ENCODE data around the gene ETDA.

Gene ETDA

DNA sequence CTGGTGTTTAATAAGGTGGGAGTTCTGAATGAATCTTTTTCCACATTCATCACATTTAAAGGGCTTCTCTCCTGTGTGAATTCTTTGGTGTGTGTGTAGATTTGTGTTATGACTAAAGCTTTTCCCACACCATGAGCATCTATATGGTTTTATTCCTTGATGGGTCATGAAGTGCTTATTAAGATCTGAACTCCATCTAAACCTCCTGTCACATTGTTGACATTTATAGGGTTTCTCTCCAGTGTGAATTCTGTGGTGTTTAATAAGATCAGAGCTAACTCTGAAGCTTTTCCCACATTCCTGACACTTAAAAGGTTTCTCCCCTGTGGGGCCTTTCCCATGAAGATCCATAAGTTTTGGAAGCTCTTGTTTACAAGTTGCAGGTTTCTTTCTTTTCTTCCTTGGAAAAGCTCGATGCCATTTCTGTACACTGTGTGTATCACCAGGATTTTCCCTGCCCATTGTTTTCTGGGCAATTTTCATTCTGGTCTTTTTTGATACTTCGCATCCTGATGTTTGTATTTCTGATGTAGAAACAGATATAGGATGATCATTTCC is 35.5 kb downstream of the ETDA start:
- Histone ChIP-seq H3K9me3 (ENCODE audit: control insufficient read depth, insufficient read depth, low read length) (peaks cover 29% of the 10 kb centered on the region), H3K4me3 (ENCODE audit: low read depth, low read length) (no peak overlapping the region), H3K27me3 (ENCODE audit: control insufficient read depth, insufficient read depth, low read length) (no peaks in the 10 kb centered on the region), H3K9ac (ENCODE audit: low read depth, low read length) (no peak overlapping the region), H3K36me3 (ENCODE audit: control insufficient read depth, insufficient read depth, low read length) (no peaks in the 10 kb centered on the region), H3K4me1 (ENCODE audit: control insufficient read depth, insufficient read depth, low read length) (no peaks in the 10 kb centered on the region)

- Histone ChIP-seq H3K4me3 (ENCODE audit: low read depth, low read length) (peak overlapping the region; percentile 54), H3K9ac (ENCODE audit: low read depth, low read length) (no peak overlapping the region)
Observed at GRCh38 chrX:135295238-135295943, 43.5 kb downstream of the ETDA start.

DNA sequence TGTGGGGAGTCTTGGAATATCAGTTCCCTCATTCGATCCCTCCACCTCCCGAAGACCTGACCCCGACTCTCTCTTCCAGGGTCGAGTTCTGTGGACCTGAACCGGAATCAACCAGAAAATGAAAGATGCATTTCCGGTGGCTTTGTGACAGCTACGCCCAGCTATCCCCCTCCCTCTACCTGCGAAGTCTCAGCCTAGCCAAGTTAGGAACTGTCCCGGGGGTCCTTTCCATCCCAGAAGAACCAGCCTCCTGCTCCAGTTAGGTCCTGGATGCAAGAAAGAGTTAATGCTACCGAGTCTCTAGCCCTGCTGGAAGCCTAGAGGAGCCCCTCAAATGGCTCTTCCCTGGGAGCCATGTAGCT is 44.1 kb downstream of the ETDA start:
- no peaks in the 10 kb centered on the region for H3K9me3 ChIP-seq (ENCODE audit: control insufficient read depth, insufficient read depth, low read length)
- peak overlapping the region; percentile 54 for H3K4me3 ChIP-seq (ENCODE audit: low read depth, low read length)
- no peaks in the 10 kb centered on the region for H3K27me3 ChIP-seq (ENCODE audit: control insufficient read depth, insufficient read depth, low read length)
- no peaks in the 10 kb centered on the region for H3K36me3 ChIP-seq (ENCODE audit: control insufficient read depth, insufficient read depth, low read length)
- H3K9ac ChIP-seq (ENCODE audit: low read depth, low read length) = no peak overlapping the region
- peaks cover 4% of the 10 kb centered on the region for H3K4me1 ChIP-seq (ENCODE audit: control insufficient read depth, insufficient read depth, low read length)

More at GRCh38 chrX:135295238-135295943, 43.5 kb downstream of the ETDA start:
- H3K27me3 ChIP-seq (ENCODE audit: control insufficient read depth, insufficient read depth, low read length) = no peaks in the 10 kb centered on the region
- H3K4me1 ChIP-seq (ENCODE audit: control insufficient read depth, insufficient read depth, low read length) = peaks cover 4% of the 10 kb centered on the region
- H3K36me3 ChIP-seq (ENCODE audit: control insufficient read depth, insufficient read depth, low read length) = no peaks in the 10 kb centered on the region
- no peaks in the 10 kb centered on the region for H3K9me3 ChIP-seq (ENCODE audit: control insufficient read depth, insufficient read depth, low read length)

DNA sequence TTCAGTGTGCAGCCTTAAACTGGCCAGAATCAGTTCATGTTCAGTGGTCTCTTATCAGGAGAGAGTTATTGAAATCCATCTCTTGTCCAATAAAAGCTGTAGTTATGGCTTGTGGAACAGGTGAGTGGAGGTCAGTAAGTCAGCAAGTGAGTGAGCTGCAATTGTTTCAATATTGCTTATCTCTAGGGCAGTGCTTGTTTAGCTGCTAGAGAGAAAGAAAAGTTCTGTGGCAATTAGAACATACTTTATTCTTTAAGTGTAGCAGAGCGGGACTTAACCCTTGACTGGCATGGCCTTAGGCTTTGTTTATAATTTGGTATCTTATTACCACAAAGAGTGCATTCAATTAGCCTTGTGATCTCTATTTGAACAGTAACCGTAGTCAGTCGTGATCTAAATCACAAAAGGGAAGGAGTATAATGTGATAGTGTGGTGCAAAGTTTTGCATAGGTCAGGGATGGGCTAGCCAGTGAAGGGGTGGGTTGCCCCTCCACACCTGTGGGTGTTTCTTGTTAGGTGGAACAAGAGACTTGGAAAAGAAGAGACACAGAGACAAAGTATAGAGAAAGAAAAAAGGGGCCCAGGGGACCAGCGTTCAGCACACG is 50.5 kb downstream of the ETDA start:
- Histone ChIP-seq H3K4me3 (ENCODE audit: low read depth, low read length) (peak overlapping the region; percentile 7), H3K9me3 (ENCODE audit: control insufficient read depth, insufficient read depth, low read length) (no peaks in the 10 kb centered on the region), H3K9ac (ENCODE audit: low read depth, low read length) (no peak overlapping the region), H3K27me3 (ENCODE audit: control insufficient read depth, insufficient read depth, low read length) (no peaks in the 10 kb centered on the region), H3K4me1 (ENCODE audit: control insufficient read depth, insufficient read depth, low read length) (peaks cover 19% of the 10 kb centered on the region), H3K36me3 (ENCODE audit: control insufficient read depth, insufficient read depth, low read length) (no peaks in the 10 kb centered on the region)

Data from iPS-15b (cell line).